COLO829 (cell line): ENCODE data around the gene CCN5.
"Not testable (repeated sequence)": the region's sequence is repeated elsewhere in the genome, so short reads cannot be mapped to it uniquely, and the experiment has no call there.

ENCODE experiments used
- DNase-seq: peaks from one replicate; pipeline ENCODE4 v3.0.0; 2012; ENCODE audit warnings: low spot score

The CCN5 gene

GRCh38 chr20:44695295-44695673 lies 19.9 kb upstream of the CCN5 start:
- DNase-seq = no peak

- DNase-seq = no peak
These were observed 19.4 kb upstream of the CCN5 start for GRCh38 chr20:44695674-44696300.

GRCh38 chr20:44696315-44696714 lies 18.9 kb upstream of the CCN5 start:
- no peak for DNase-seq

GRCh38 chr20:44697041-44697440 lies 18.1 kb upstream of the CCN5 start:
- not testable (repeated sequence) for DNase-seq

- DNase-seq = no peak
These were observed 16.8 kb upstream of the CCN5 start for GRCh38 chr20:44698351-44698750.

DNA sequence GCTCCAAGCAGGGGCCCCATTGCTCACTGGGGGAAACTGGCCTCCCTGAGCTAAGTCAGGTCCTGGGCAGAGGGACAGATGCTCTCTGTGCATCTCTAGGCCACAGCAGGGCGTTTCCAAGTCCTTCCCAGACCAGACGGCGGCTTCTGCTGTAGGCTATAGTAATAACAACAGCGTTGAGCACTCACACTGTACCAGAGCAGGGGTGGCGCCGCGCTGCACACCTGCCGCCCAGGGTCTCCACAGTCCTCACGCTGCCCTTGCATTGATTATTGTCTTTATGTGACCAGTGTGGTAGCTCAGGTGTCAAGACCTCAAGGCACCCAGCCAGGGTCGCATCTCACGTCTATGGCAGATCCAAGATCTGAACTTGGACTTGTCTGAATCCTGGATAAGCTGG lies 14.9 kb upstream of the CCN5 start:
- no peak for DNase-seq

DNA sequence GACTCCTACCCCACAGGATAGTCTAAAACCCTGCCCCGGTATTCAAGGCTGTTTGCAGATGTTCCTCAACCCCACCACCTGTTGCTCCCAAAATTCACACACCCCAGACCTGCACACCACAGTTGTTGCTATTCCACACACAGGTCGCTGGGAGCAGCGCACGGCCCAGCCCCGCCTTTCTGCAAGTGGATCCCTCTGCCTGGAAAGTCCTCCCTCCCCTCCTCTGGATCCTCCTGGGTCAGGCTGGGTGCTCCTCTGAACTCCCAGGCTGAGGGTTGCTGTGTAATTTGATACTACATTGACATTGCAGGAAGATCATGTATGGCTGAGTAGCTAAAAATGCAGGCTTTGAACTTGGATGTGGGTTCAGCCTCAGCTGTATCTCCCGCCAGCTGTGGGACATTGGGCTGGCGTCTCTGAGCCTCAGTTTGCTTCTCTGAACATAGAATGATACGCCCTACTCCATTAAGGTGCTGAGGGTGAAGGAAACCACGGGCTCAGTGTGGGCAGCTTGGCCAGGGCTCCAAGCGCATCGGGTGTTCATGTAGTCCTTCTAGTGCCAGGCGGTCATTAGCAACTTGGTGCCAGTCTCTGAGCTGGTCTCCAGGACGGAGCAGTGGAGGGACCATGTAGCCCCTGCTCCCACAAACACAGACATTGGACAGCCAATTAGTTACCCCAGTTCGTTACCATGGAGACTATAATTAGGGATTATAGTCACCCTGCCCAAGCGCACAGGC lies 13.9 kb upstream of the CCN5 start:
- no peak for DNase-seq

DNA sequence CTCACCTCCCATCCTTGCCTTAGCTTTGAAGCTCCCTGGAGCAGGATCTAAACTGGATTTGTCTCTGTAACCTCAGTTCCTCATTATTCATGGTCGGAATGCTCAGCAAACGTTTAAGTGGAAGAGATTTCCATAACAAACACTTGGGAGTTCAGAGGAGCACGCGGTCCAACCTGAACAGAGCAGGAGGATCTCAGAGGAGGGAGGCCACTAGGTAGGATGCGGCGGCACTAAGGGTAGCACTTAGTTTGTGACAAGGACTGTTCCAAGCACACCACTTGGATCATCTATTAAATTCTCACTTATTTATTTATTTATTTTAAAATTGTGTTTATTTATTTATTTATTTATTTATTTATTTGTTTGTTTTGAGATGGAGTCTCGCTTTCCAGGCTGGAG lies 13.3 kb upstream of the CCN5 start:
- no peak for DNase-seq

DNA sequence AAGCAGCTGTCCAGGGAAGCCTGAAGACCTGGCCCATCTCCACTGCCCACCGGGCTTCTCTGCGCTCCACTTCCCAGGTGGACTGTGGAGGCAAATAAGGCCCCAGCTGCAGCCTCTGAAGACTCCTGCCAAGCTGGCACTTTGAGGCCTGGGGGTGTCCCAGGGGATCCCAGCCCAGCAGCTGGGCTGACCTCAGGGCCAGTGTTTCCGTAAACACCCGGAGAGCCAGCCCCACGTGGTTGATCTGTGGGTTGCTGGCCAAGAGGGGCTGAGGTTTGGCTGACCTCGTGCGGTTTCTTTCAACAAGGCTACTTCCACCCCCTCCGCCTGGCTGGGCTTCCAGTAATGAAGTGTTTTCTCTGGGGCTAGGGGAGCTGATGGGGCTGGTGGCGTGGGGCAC lies 12.4 kb upstream of the CCN5 start:
- peak; percentile 85 for DNase-seq

DNA sequence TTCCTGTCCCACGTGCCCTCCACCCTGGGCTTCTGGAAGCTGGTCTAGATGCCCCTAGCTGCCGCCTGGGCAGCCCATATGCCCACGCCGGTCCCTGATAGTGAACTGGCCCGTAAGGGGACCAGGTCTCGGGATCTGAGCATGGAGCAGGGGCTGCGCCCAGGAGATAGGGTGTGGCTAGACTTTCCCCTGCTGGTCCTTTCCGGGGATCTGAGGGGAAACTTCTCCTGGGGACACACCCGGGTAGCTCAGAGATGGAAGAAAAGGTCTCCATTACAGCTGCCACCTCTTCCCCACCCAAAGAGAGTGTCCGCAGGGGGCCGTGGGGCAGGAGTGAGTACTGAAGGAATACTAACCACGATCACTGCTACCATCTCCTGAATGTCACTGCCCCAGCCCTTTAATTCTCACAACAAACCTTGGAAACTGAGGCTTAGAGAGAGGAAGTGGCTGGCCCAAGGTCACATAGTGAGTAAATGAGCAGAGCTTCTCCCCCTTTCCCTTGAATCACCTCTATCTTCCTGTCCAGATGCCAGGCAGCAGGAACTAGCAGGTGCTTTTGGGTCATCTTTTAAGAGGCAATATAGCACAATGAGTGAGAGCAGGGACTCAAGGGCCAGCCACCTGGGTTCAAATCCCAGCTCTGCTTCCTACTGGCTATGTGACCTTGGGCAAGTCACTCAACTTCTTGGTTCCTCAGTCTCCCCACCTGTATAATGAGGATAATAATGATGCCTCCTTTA lies 11.8 kb upstream of the CCN5 start:
- DNase-seq = no peak

DNA sequence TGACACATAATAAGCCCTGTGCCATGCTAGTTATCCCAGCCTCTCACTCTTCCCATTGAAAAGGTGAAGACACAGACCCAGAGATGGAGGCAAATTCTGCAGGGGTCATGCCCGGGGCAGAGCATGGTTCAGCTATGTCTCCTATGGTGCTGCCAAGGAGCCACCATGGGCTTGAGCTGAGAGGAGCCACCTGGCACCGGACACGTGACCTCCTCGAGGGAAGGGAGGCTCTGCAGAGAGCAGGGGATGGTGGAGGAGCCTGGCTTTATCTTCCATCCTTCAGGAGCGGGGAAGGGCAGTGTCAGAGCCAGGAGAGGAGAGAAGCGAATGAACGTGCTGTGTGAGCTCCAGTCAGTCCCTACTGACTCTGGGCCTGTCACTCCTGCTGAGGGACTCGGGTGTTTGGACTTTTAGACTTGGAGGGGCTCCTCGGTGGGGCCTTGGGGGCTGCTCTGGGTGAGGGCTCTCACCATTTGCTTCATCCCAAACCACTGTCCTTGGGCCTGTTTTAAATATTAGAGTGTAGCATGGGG lies 11.1 kb upstream of the CCN5 start:
- DNase-seq = no peak

DNA sequence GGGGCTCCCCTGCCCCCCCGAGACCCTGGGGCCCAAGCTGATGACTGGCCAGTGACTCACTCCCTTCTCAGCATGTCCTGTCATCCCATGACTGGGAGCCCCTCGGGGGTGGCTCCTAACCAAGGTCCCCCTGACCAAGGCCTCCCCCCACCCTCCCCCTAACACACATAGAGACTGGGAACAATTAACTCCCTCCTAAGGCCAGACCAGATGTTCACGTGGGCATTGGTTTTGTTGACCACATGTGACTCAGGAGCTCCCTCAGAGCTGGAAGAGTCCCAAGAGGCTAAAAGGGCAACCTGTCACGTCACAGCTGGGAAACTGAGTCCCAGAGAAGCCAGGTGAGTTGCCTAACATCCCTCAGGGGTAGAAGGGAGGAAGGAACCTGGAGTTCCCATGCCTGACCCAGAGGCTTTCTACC lies 10.6 kb upstream of the CCN5 start:
- no peak for DNase-seq

GRCh38 chr20:44705364-44706094 lies 9.6 kb upstream of the CCN5 start:
- DNase-seq = no peak

GRCh38 chr20:44706301-44707017 lies 8.7 kb upstream of the CCN5 start:
- no peak for DNase-seq

- no peak for DNase-seq
These were observed 8.1 kb upstream of the CCN5 start for GRCh38 chr20:44707018-44707579.

- no peak for DNase-seq
These were observed 5.8 kb upstream of the CCN5 start for GRCh38 chr20:44709380-44709779.

DNA sequence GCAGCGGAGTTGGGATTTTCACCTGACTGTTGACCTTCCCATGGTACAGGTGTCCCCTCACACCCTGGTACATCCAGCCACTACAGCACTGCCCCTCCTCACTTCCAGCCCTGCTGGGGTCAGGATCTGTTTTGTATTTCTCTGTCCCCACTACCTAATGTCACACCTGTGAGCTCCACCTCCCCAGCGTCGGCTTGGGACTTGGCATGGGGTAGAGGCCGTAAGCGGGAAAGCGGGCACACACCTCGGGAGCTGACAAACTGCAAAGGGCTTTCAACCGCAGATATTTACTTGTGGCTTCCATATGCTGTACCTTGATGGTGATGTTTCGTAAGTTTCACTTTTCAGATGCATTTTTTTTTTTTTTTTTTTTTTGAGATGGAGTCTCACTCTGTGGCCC lies 5.4 kb upstream of the CCN5 start:
- no peak for DNase-seq

- no peak for DNase-seq
These were observed 3.9 kb upstream of the CCN5 start for GRCh38 chr20:44711237-44711636.

GRCh38 chr20:44714102-44714700 lies 968 bp upstream of the CCN5 start:
- no peak for DNase-seq

DNA sequence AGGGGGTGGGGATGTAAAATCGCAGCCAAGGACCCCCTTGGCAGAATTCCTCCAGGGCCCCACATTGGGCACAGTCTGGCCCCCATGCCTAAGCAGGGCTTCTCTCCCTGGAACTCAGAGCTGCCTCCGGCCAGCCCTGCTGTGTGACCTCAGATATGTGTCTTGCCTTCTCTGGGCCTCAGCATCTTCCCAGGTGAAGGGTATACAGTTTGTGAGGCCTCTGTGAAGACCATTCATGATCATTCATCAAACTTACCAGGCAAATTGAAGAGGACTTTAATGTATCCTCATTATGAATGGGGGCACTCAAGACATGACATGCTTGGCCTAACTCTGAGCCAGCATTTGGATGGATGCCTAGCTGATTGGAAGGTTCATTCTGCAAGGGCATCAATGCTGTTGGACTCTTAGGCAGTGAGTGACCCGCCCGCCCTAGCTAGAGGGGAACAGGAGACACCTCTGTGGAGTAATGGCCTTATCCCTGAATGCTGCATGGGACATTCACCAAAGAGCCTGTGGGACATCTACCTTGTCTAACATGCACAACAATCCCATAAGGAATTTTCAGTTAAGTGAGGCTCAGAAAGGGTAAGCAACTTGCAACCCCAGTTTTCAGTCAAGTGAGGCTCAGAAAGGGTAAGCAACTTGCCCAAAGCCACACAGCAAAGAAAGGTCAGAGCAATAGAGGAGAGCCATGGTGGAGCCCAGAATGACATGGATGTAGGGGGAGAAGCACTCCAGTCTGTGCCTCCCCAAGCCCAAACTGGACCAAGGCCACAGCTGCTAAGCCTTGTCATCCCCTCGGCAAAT lies 535 bp downstream of the CCN5 start:
- no peak for DNase-seq
